ENCODE data around the gene EOGT.

The EOGT gene

GRCh38 chr3:69005071-69005790 lies 8.3 kb downstream of the EOGT start:
- H3K4me3 ChIP-seq (ENCODE audit: low read depth, low read length): no peak overlapping the region
- DNase-seq (ENCODE audit: low read depth): no peak
- TF ChIP-seq MYC (IDR thresholded peaks at IDR 0.05; ENCODE audit: low read depth, low read length) (no peak), POLR2A (IDR thresholded peaks at IDR 0.05; ENCODE audit: extremely low read depth, insufficient read length) (no peak)
- TF ChIP-seq, protein P1, sequence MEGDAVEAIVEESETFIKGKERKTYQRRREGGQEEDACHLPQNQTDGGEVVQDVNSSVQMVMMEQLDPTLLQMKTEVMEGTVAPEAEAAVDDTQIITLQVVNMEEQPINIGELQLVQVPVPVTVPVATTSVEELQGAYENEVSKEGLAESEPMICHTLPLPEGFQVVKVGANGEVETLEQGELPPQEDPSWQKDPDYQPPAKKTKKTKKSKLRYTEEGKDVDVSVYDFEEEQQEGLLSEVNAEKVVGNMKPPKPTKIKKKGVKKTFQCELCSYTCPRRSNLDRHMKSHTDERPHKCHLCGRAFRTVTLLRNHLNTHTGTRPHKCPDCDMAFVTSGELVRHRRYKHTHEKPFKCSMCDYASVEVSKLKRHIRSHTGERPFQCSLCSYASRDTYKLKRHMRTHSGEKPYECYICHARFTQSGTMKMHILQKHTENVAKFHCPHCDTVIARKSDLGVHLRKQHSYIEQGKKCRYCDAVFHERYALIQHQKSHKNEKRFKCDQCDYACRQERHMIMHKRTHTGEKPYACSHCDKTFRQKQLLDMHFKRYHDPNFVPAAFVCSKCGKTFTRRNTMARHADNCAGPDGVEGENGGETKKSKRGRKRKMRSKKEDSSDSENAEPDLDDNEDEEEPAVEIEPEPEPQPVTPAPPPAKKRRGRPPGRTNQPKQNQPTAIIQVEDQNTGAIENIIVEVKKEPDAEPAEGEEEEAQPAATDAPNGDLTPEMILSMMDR (IDR thresholded peaks at IDR 0.05; ENCODE audit: low read depth, low read length): no peak
- TF ChIP-seq, protein P2, sequence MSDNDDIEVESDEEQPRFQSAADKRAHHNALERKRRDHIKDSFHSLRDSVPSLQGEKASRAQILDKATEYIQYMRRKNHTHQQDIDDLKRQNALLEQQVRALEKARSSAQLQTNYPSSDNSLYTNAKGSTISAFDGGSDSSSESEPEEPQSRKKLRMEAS (IDR thresholded peaks at IDR 0.05; ENCODE audit: low read depth, low read length): no peak

- no peak for DNase-seq (ENCODE audit: low read depth)
- H3K4me3 ChIP-seq (ENCODE audit: low read depth, low read length): no peak overlapping the region
- TF ChIP-seq, protein P2 (IDR thresholded peaks at IDR 0.05; ENCODE audit: low read depth, low read length): no peak
- TF ChIP-seq, protein P1 (IDR thresholded peaks at IDR 0.05; ENCODE audit: low read depth, low read length): no peak
- TF ChIP-seq POLR2A (IDR thresholded peaks at IDR 0.05; ENCODE audit: extremely low read depth, insufficient read length) (no peak), MYC (IDR thresholded peaks at IDR 0.05; ENCODE audit: low read depth, low read length) (no peak)
Observed at GRCh38 chr3:69004138-69004537, 9.3 kb downstream of the EOGT start.

DNA sequence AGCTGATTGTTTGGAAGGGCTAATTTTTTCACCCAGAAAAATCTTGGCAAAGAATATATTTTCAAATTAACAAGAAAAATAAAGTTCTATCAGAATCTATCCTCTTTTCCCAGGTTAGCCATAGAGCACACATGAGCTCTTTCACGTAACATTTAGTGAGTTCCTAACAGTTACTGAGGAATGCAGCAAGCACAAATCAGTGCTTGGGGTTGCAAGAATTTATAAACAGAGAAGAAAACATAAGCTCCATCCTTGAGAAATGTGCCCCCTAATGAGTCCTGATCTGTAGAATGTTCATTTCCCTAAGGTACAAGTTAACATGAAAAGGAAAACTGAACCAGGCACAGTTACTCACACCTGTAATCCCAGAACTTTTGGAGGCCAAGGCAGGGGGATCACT lies 13.9 kb downstream of the EOGT start:
- TF ChIP-seq MYC (IDR thresholded peaks at IDR 0.05; ENCODE audit: low read depth, low read length) (no peak), POLR2A (IDR thresholded peaks at IDR 0.05; ENCODE audit: extremely low read depth, insufficient read length) (no peak)
- TF ChIP-seq, protein P1 (IDR thresholded peaks at IDR 0.05; ENCODE audit: low read depth, low read length): no peak
- TF ChIP-seq, protein P2 (IDR thresholded peaks at IDR 0.05; ENCODE audit: low read depth, low read length): no peak
- no peak for DNase-seq (ENCODE audit: low read depth)
- no peak overlapping the region for H3K4me3 ChIP-seq (ENCODE audit: low read depth, low read length)

GRCh38 chr3:68999158-68999557 lies 14.3 kb downstream of the EOGT start:
- TF ChIP-seq MYC (IDR thresholded peaks at IDR 0.05; ENCODE audit: low read depth, low read length): no peak
- TF ChIP-seq, protein P2 (IDR thresholded peaks at IDR 0.05; ENCODE audit: low read depth, low read length): no peak
- TF ChIP-seq POLR2A (IDR thresholded peaks at IDR 0.05; ENCODE audit: extremely low read depth, insufficient read length): no peak
- TF ChIP-seq, protein P1 (IDR thresholded peaks at IDR 0.05; ENCODE audit: low read depth, low read length): no peak
- no peak for DNase-seq (ENCODE audit: low read depth)
- no peak overlapping the region for H3K4me3 ChIP-seq (ENCODE audit: low read depth, low read length)

DNA sequence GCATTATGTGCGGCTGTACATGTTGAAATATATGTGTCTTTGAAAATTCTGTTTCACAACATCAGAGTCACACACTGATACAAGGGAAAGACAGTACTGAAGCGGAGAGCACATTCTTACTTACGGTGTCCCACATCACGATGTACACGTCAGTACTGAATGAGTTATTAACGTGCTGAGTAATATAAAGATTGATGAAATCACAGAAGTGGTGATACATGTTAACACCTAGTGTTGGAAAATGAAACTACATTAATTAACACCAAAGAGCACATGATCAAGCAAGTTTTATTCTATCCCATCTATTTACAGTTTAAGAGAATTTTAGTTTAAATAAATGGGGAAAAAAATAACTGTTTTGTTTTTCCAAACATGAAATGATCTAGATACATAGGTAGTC lies 15.6 kb downstream of the EOGT start:
- H3K4me3 ChIP-seq (ENCODE audit: low read depth, low read length): no peak overlapping the region
- DNase-seq (ENCODE audit: low read depth): no peak
- TF ChIP-seq, protein P1 (IDR thresholded peaks at IDR 0.05; ENCODE audit: low read depth, low read length): no peak
- no peak for TF ChIP-seq MYC (IDR thresholded peaks at IDR 0.05; ENCODE audit: low read depth, low read length)
- TF ChIP-seq, protein P2 (IDR thresholded peaks at IDR 0.05; ENCODE audit: low read depth, low read length): no peak
- no peak for TF ChIP-seq POLR2A (IDR thresholded peaks at IDR 0.05; ENCODE audit: extremely low read depth, insufficient read length)
